Frontal cortex (tissue), 4 donors: ENCODE data around the gene SLC23A2. TPM values are rescaled to one million over a fixed set of nuclear protein-coding genes. Genes with fewer than 3 reads are reported as not detected.
"Not testable (repeated sequence)": the region's sequence is repeated elsewhere in the genome, so short reads cannot be mapped to it uniquely, and the experiment has no call there.

Experiments used
- DNase-seq, 2 donors: peaks; one replicate each; pipeline ENCODE4 v3.0.0; 2012; ENCODE audit warnings: low spot score in 2 of 2
- FAIRE-seq: peaks from 2 replicates; lab custom pipeline; 2012; peaks lifted over from hg19 to GRCh38; lab: Jason Lieb, UNC
- total RNA-seq: library from RNA; depleted of rRNA; stranded (reverse); fragments of >200 nt; gene quantifications from one replicate; pipeline ENCODE4 v1.2.3, GENCODE V29; 2014
- donor health status: control.
- donor health status: control.
- donor health status: control.

Gene SLC23A2
- total RNA-seq, 1 donor from 2014 or later, result 41.6 TPM

- no peak for DNase-seq
These were observed 111.9 kb downstream of the SLC23A2 start for GRCh38 chr20:4889446-4889845.

GRCh38 chr20:4887586-4887985 lies 113.7 kb downstream of the SLC23A2 start:
- FAIRE-seq (no peak), DNase-seq (no peak)

More at GRCh38 chr20:4889446-4889845, 111.9 kb downstream of the SLC23A2 start:
- no peak for FAIRE-seq

GRCh38 chr20:4886771-4887527 lies 114.4 kb downstream of the SLC23A2 start:
- no peak for FAIRE-seq
- DNase-seq, result no peak

- FAIRE-seq (no peak), DNase-seq (no peak)
These were observed 115.4 kb downstream of the SLC23A2 start for GRCh38 chr20:4885877-4886276.

- FAIRE-seq (no peak), DNase-seq (no peak)
These were observed 117.8 kb downstream of the SLC23A2 start for GRCh38 chr20:4883546-4883945.

GRCh38 chr20:4883051-4883450 lies 118.3 kb downstream of the SLC23A2 start:
- FAIRE-seq, result no peak
- no peak for DNase-seq

- DNase-seq (no peak), FAIRE-seq (no peak)
These were observed 120.1 kb downstream of the SLC23A2 start for GRCh38 chr20:4881006-4881730.

GRCh38 chr20:4880051-4880450 lies 121.3 kb downstream of the SLC23A2 start:
- DNase-seq (no peak), FAIRE-seq (no peak)

- not testable (repeated sequence) for DNase-seq, FAIRE-seq
These were observed 123.2 kb downstream of the SLC23A2 start for GRCh38 chr20:4878099-4878498.

- FAIRE-seq (no peak), DNase-seq (no peak)
These were observed 124.6 kb downstream of the SLC23A2 start for GRCh38 chr20:4876731-4877130.

GRCh38 chr20:4876301-4876700 lies 125.0 kb downstream of the SLC23A2 start:
- no peak for FAIRE-seq
- DNase-seq, result no peak

GRCh38 chr20:4875578-4876067 lies 125.7 kb downstream of the SLC23A2 start:
- no peak for DNase-seq
- no peak for FAIRE-seq

- no peak for DNase-seq
- no peak for FAIRE-seq
These were observed 127.9 kb downstream of the SLC23A2 start for GRCh38 chr20:4873396-4873795.

GRCh38 chr20:4871486-4871885 lies 129.8 kb downstream of the SLC23A2 start:
- FAIRE-seq (no peak), DNase-seq (no peak)

- DNase-seq (no peak), FAIRE-seq (no peak)
These were observed 130.4 kb downstream of the SLC23A2 start for GRCh38 chr20:4870906-4871305.

GRCh38 chr20:4869290-4870193 lies 131.8 kb downstream of the SLC23A2 start:
- peak in 1 of 2 donors; percentile 22 for DNase-seq
- no peak for FAIRE-seq

- no peak for FAIRE-seq
- no peak for DNase-seq
These were observed 134.3 kb downstream of the SLC23A2 start for GRCh38 chr20:4867051-4867450.

GRCh38 chr20:4866429-4866828 lies 134.9 kb downstream of the SLC23A2 start:
- FAIRE-seq (no peak), DNase-seq (no peak)

GRCh38 chr20:4864311-4864752 lies 137.0 kb downstream of the SLC23A2 start:
- FAIRE-seq, result no peak

GRCh38 chr20:4862661-4863060 lies 138.6 kb downstream of the SLC23A2 start:
- FAIRE-seq (no peak), DNase-seq (no peak)

More at GRCh38 chr20:4864311-4864752, 137.0 kb downstream of the SLC23A2 start:
- DNase-seq, result no peak
